GM21717 (cell line): ENCODE results near the gene VSIG10L2.

Experiments used
- ATAC-seq: cut with Tn5 transposase; IDR thresholded peaks from one replicate; pipeline ENCODE4 v1.9.1; 2021; ENCODE audit warnings: mild to moderate bottlenecking, moderate library complexity; ENCODE audit not compliant: unreplicated experiment

The VSIG10L2 gene

DNA sequence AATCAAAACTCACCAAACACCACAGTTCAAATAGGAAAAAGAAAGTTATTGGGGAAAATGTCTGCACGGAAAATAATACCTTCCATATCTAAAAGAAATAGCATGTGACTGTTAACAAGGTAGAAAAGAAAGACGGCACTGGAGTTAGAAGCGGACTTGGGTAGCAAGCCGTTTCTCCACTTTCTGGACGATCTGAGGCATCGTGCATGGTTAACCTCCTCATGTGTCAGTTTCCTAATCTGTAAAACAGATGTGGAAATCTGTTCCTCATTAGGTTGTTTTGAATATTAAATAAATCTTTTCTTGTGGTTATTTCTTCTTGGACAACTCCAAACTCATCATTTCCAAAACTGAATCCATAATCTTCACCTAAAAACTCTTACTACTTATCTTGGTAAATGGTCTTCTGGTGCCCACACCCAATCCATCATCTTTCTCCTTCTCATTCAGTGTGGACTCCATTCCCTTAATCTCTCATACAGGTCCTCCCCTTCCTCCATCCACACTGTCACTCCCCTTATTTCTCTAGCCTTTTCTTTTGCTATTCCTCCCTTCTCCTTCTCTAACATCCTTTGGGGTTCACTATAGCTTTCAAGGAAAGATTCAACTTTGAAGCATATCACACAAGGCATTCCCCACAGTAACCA lies 53.5 kb downstream of the VSIG10L2 start:
- no peak for ATAC-seq

DNA sequence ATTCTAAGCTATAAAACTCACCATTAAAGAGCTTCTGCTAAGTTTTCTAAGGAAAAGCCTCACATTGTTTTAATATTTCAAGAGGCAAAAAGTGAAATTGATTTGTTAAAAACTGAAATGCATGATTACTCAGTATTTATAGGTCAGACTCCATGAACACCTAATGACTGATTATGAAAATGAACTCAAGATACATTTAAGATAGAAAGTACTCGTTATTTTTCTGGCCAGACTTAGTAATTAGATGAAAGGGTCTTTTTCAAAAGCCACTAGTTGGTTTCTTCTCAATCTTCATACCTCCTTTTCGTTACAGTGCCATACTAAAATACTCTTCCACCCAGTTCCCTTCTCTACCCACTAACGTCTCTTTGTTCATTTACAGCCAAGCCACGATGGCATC lies 56.3 kb downstream of the VSIG10L2 start:
- no peak for ATAC-seq
